BLaER1 treated with 17β-estradiol and CSF1 and Interleukin-3, amounts not matched to agents 10 nM and 100 nM (cell line): ENCODE measurements around the gene RAB40A.
A peak's percentile ranks its signal among the peaks of the same experiment; 100 is the strongest.
"Not testable (repeated sequence)": the region's sequence is repeated elsewhere in the genome, so short reads cannot be mapped to it uniquely, and the experiment has no call there.

Experiments used
- H3K27ac ChIP-seq, 11 experiments: shearing (Covaris generic); formaldehyde crosslinking; 2 replicates each; pipeline ENCODE4 v1.8.1; 2022
- H3K27me3 ChIP-seq, 11 experiments: shearing (Covaris generic); formaldehyde crosslinking; 2 replicates each; pipeline ENCODE4 v1.8.1; 2022
- H3K36me3 ChIP-seq, 11 experiments: shearing (Covaris generic); formaldehyde crosslinking; 2 replicates each; pipeline ENCODE4 v1.8.1; 2022
- H3K4me1 ChIP-seq, 10 experiments: shearing (Covaris generic); formaldehyde crosslinking; 2 replicates each; pipeline ENCODE4 v1.8.1; 2022
- H3K4me2 ChIP-seq, 11 experiments: shearing (Covaris generic); formaldehyde crosslinking; 2 replicates each; pipeline ENCODE4 v1.8.1; 2022
- H3K4me3 ChIP-seq, 10 experiments: shearing (Covaris generic); formaldehyde crosslinking; 2 replicates each; pipeline ENCODE4 v1.8.1; 2022
- H3K9ac ChIP-seq, 11 experiments: shearing (Covaris generic); formaldehyde crosslinking; 2 replicates each; pipeline ENCODE4 v1.8.1; 2022
- H3K9me3 ChIP-seq, 11 experiments: shearing (Covaris generic); formaldehyde crosslinking; replicated peaks in 1 of 11; 2 replicates each; pipeline ENCODE4 v1.8.1; 2022
- H4K20me1 ChIP-seq, 11 experiments: shearing (Covaris generic); formaldehyde crosslinking; 2 replicates each; pipeline ENCODE4 v1.8.1; 2022
- Cebpa-rat ChIP-seq, 11 experiments: shearing (Covaris generic); IDR thresholded peaks; 2 replicates each; pipeline ENCODE4 v1.8.1; 2022

RAB40A gene

GRCh38 chrX:103464072-103464773 is 55.1 kb downstream of the RAB40A start:
- H3K4me2 ChIP-seq: peak overlapping the region in 10 of 11 experiments; percentile 3 to 72 (median 38); a peak in 16 of 22 replicates
- H4K20me1 ChIP-seq: no peaks in the 10 kb centered on the region
- H3K27me3 ChIP-seq: no peaks in the 10 kb centered on the region; a peak in 1 of 22 replicates
- H3K9me3 ChIP-seq: peaks cover 0 to 12% (median 0%) of the 10 kb centered on the region in 11 experiments; a peak in 5 of 22 replicates
- no peaks in the 10 kb centered on the region for H3K36me3 ChIP-seq
- no peak for TF ChIP-seq Cebpa-rat (IDR thresholded peaks at IDR 0.05)
- H3K9ac ChIP-seq: no peak overlapping the region
- no peak overlapping the region for H3K27ac ChIP-seq
- peak overlapping the region in 4 of 10 experiments; percentile 1 to 44 (median 41); a peak in 7 of 20 replicates for H3K4me3 ChIP-seq
- H3K4me1 ChIP-seq: peaks cover 0 to 4% (median 0%) of the 10 kb centered on the region in 10 experiments; a peak in 2 of 20 replicates

GRCh38 chrX:103461156-103461555 is 58.1 kb downstream of the RAB40A start:
- no peak overlapping the region for H3K9ac ChIP-seq
- H3K4me1 ChIP-seq: peaks cover 0 to 4% (median 0%) of the 10 kb centered on the region in 10 experiments; a peak in 2 of 20 replicates
- no peak overlapping the region for H3K27ac ChIP-seq
- no peaks in the 10 kb centered on the region for H3K36me3 ChIP-seq
- no peak overlapping the region for H3K4me3 ChIP-seq
- H3K4me2 ChIP-seq: no peak overlapping the region
- TF ChIP-seq Cebpa-rat (IDR thresholded peaks at IDR 0.05): no peak
- no peaks in the 10 kb centered on the region; a peak in 1 of 22 replicates for H3K27me3 ChIP-seq
- H3K9me3 ChIP-seq: peaks cover 0 to 12% (median 0%) of the 10 kb centered on the region in 11 experiments; a peak in 5 of 22 replicates
- no peaks in the 10 kb centered on the region for H4K20me1 ChIP-seq

- H3K27me3 ChIP-seq, H3K4me3 ChIP-seq, H3K27ac ChIP-seq, H3K4me1 ChIP-seq, H3K36me3 ChIP-seq, H3K9ac ChIP-seq, H4K20me1 ChIP-seq, H3K4me2 ChIP-seq: not testable (repeated sequence)
- peaks cover 0 to 12% (median 0%) of the 10 kb centered on the region in 11 experiments; a peak in 5 of 22 replicates for H3K9me3 ChIP-seq
These were observed 59.1 kb downstream of the RAB40A start for GRCh38 chrX:103460001-103460755.

- Histone ChIP-seq H3K4me1 (no peaks in the 10 kb centered on the region), H3K4me2 (no peak overlapping the region), H3K27ac (no peak overlapping the region), H3K4me3 (no peak overlapping the region), H4K20me1 (no peaks in the 10 kb centered on the region), H3K9ac (no peak overlapping the region), H3K27me3 (no peaks in the 10 kb centered on the region), H3K9me3 (peaks cover 0 to 17% (median 9%) of the 10 kb centered on the region in 11 experiments; a peak in 19 of 22 replicates), H3K36me3 (no peaks in the 10 kb centered on the region)
- no peak for TF ChIP-seq Cebpa-rat (IDR thresholded peaks at IDR 0.05)
These were observed 65.6 kb downstream of the RAB40A start for GRCh38 chrX:103453655-103454054.
